Central memory CD8-positive, alpha-beta T cell (primary cell): ENCODE results near the gene DDX42.
"Not testable (repeated sequence)": the region's sequence is repeated elsewhere in the genome, so short reads cannot be mapped to it uniquely, and the experiment has no call there.

Source experiments
- ATAC-seq: fragments of 150-1000 bp; cut with Tn5 transposase; replicated peaks from 2 replicates; pipeline ENCODE4 v1.10.0; 2022; ENCODE audit warnings: mild to moderate bottlenecking, moderate FRiP score, moderate number of reproducible peaks; ENCODE audit not compliant: poor library complexity, severe bottlenecking; ENCODE audit errors: extremely low read depth
- DNase-seq, 2 donors: peaks; one replicate each; pipeline ENCODE4 v3.0.0; 2021; ENCODE audit warnings: low spot score in 2 of 2
- H3K27ac Mint-ChIP-seq: one replicate; pipeline ENCODE4 v1.8.0; 2022; ENCODE audit warnings: low read depth, mild to moderate bottlenecking, moderate library complexity, mixed read lengths
- H3K27me3 Mint-ChIP-seq: one replicate; pipeline ENCODE4 v1.8.0; 2022; ENCODE audit warnings: mixed read lengths
- H3K36me3 Mint-ChIP-seq: one replicate; pipeline ENCODE4 v1.8.0; 2022; ENCODE audit warnings: mild to moderate bottlenecking, moderate library complexity, mixed read lengths; ENCODE audit not compliant: insufficient read depth
- H3K4me1 Mint-ChIP-seq: one replicate; pipeline ENCODE4 v1.8.0; 2022; ENCODE audit warnings: mixed read lengths
- H3K4me3 Mint-ChIP-seq: one replicate; pipeline ENCODE4 v1.8.0; 2022; ENCODE audit warnings: mild to moderate bottlenecking, moderate library complexity, mixed read lengths
- H3K9me3 Mint-ChIP-seq: one replicate; pipeline ENCODE4 v1.8.0; 2022; ENCODE audit warnings: mixed read lengths

The DDX42 gene

DNA sequence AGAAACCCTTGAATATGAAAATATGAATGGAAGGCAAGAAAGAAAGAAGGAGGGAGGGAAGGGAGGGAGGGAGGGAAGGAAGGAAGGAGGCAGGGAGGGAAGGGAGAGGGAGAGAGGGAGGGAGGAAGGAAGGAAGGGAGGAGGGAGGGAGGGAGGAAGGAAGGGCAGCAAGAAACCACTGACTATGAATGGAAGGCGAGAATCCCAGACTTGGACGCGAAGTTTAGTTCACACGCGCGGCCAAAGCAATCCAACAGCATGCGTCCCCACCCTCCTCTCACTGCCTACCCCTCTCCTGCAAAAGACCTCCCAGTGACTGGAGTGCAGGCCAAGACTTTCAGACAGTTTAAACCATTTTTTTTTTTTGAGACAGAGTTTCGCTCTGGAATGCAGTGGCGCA lies 76.4 kb downstream of the DDX42 start:
- no peaks in the 10 kb centered on the region for H3K36me3 Mint-ChIP-seq
- H3K27me3 Mint-ChIP-seq, result no peaks in the 10 kb centered on the region
- H3K4me3 Mint-ChIP-seq, result no peak overlapping the region
- peaks cover 18% of the 10 kb centered on the region for H3K4me1 Mint-ChIP-seq
- DNase-seq (no peak), ATAC-seq (no peak)
- no peaks in the 10 kb centered on the region for H3K9me3 Mint-ChIP-seq
- no peak overlapping the region for H3K27ac Mint-ChIP-seq

DNA sequence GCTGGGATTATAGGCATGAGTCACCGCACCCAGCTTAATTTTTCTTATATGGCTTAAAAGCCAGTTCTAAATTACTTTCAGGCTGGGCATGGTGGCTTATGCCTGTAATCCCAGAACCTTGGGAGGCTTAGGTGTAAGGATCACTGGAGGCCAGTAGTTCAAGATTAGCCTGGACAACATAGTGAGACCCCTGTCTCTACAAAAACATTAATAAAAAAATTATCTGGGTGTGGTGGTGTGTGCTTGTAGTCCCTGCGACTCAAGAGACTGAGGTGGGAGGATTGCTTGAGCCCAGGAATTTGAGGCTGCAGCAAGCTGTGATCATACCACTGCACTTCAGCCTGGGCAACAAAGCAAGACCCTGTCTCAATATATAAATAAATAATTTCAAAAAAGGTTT lies 79.3 kb downstream of the DDX42 start:
- Mint-ChIP-seq H3K36me3 (no peaks in the 10 kb centered on the region), H3K27ac (no peak overlapping the region), H3K4me1 (peaks cover 11% of the 10 kb centered on the region), H3K9me3 (no peaks in the 10 kb centered on the region), H3K27me3 (no peaks in the 10 kb centered on the region), H3K4me3 (no peak overlapping the region)
- ATAC-seq, result no peak
- no peak for DNase-seq

DNA sequence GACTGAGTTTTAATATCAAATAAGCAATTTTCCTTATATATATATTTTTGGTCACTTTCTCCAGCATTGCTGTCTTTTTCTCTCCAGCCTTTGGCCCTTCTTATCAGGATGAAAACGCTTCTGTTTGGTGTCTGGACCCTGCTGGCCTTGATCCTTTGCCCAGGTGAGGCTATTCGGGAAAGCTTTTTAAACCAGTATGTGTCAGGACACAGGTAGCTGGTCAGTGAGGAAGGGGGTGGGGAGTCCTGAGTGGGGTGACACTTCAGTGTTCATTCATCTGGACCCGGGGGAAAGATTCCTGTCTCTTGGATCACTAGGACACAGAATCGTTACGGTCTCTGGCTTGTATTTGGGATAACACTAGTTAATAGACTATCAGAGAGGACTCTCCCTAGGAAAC lies 80.7 kb downstream of the DDX42 start:
- Mint-ChIP-seq H3K27ac (no peak overlapping the region), H3K36me3 (no peaks in the 10 kb centered on the region), H3K27me3 (no peaks in the 10 kb centered on the region), H3K9me3 (no peaks in the 10 kb centered on the region), H3K4me1 (peaks cover 1% of the 10 kb centered on the region), H3K4me3 (no peak overlapping the region)
- no peak for ATAC-seq
- DNase-seq, result no peak

DNA sequence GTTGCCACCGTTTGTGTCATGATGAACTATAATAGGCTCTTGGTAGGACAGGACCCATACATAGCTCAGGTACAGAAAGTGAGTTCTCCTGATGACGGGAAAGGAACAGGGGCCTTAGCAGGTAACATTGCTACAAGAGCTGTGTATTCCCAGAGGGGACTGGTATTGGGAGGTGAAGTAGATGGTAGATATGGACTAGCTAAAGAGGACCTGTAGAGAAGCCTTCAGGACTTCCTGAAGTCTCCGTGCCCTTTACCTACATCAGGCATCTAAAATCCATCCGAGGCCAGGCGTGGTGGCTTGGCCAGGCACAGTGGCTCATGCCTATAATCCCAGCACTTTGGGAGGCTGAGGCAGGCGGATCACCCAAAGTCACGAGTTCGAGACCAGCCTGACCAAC lies 81.2 kb downstream of the DDX42 start:
- H3K4me1 Mint-ChIP-seq, result no peaks in the 10 kb centered on the region
- DNase-seq (no peak), ATAC-seq (no peak)
- no peaks in the 10 kb centered on the region for H3K27me3 Mint-ChIP-seq
- H3K36me3 Mint-ChIP-seq, result no peaks in the 10 kb centered on the region
- H3K4me3 Mint-ChIP-seq, result no peak overlapping the region
- no peak overlapping the region for H3K27ac Mint-ChIP-seq
- no peaks in the 10 kb centered on the region for H3K9me3 Mint-ChIP-seq

DNA sequence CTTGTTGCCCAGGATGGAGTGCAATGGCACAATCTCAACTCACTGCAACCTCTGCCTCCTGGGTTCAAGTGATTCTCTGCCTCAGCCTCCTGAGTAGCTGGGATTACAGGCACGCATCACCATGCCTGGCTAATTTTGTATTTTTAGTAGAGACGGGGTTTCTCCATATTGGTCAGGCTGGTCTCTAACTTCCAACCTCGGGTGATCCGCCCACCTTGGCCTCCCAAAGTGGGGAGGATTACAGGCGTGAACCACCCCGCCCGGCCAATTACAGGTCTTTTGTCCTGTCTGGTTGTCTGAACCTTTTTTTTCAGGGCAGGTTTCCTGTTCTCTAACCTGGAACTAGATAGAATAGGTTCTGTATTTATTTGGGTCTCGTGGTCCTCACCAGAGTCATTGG lies 82.5 kb downstream of the DDX42 start:
- H3K27ac Mint-ChIP-seq, H3K4me3 Mint-ChIP-seq, H3K4me1 Mint-ChIP-seq, H3K9me3 Mint-ChIP-seq, DNase-seq, ATAC-seq, H3K36me3 Mint-ChIP-seq: not testable (repeated sequence)
- peaks cover 10% of the 10 kb centered on the region for H3K27me3 Mint-ChIP-seq

DNA sequence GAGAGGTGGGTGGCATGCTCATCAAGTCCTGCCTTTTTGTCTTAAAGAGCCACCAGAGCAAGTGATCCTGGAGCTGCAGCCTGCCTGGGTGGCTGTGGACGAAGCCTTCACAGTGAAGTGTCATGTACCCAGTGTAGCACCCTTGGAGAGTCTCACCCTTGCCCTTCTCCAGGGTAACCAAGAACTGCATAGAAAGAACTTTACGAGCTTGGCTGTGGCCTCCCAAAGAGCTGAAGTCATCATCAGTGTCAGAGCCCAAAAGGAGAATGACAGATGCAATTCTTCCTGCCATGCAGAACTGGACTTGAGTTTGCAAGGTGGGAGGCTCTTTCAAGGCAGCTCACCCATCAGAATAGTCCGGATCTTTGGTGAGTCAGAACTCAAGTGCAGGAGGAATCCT lies 85.3 kb downstream of the DDX42 start:
- no peak for ATAC-seq
- no peaks in the 10 kb centered on the region for H3K4me1 Mint-ChIP-seq
- no peaks in the 10 kb centered on the region for H3K9me3 Mint-ChIP-seq
- no peak overlapping the region for H3K27ac Mint-ChIP-seq
- H3K4me3 Mint-ChIP-seq, result no peak overlapping the region
- H3K27me3 Mint-ChIP-seq, result peaks cover 10% of the 10 kb centered on the region
- no peak for DNase-seq
- no peaks in the 10 kb centered on the region for H3K36me3 Mint-ChIP-seq

DNA sequence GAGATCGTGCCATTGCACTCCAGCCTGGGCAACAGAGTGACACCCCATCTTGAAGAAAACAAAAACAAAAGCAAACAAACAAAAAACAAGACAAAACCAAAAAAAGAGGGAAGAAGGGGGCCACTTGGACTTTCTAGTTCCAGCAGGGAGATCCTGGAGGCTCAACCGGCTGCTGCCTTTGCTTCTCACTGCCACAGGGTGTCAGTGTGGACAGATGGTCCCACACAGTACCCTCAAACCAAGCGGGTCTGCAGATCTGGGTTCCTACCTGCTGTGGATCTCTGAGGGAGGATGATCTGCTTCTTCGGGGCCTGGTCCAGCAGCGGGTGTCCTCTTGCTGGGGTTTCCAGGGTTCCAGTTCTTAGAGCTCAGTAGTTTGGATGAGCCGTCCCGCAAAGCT lies 92.7 kb downstream of the DDX42 start:
- not testable (repeated sequence) for H3K4me3 Mint-ChIP-seq, H3K27ac Mint-ChIP-seq, H3K27me3 Mint-ChIP-seq, H3K36me3 Mint-ChIP-seq, H3K9me3 Mint-ChIP-seq, H3K4me1 Mint-ChIP-seq, DNase-seq
- ATAC-seq, result peak; percentile 28
